Stimulated activated CD4-positive, alpha-beta T cell treated with anti-CD3 and anti-CD28 coated beads, Interleukin-15, amount 100 ng/mL, for 48 hours (primary cell): ENCODE results near the gene INPP5E.

ENCODE experiments used
- DNase-seq, 2 donors: peaks; one replicate each; pipeline ENCODE4 v3.0.0-alpha.2; 2020; ENCODE audit warnings: low read depth in 2 of 2

The INPP5E gene

GRCh38 chr9:136447173-136447778 lies 7.6 kb upstream of the INPP5E start:
- DNase-seq, result no peak

- no peak for DNase-seq
These were observed 6.2 kb upstream of the INPP5E start for GRCh38 chr9:136445799-136446198.

- no peak for DNase-seq
These were observed 4.5 kb upstream of the INPP5E start for GRCh38 chr9:136444102-136444501.

GRCh38 chr9:136443687-136444086 lies 4.0 kb upstream of the INPP5E start:
- DNase-seq, result no peak

- DNase-seq, result no peak
These were observed 3.4 kb upstream of the INPP5E start for GRCh38 chr9:136443087-136443486.

GRCh38 chr9:136442265-136442664 lies 2.6 kb upstream of the INPP5E start:
- DNase-seq, result no peak

GRCh38 chr9:136441681-136442245 lies 2.1 kb upstream of the INPP5E start:
- no peak for DNase-seq

GRCh38 chr9:136441191-136441680 lies 1.6 kb upstream of the INPP5E start:
- no peak for DNase-seq

GRCh38 chr9:136438548-136439480 lies 831 bp downstream of the INPP5E start:
- peak; percentile 39 to 44 for DNase-seq

GRCh38 chr9:136437839-136438547 lies 1.7 kb downstream of the INPP5E start:
- DNase-seq, result no peak

- DNase-seq, result no peak
These were observed 2.2 kb downstream of the INPP5E start for GRCh38 chr9:136437430-136437829.

- DNase-seq, result no peak
These were observed 3.5 kb downstream of the INPP5E start for GRCh38 chr9:136436055-136436634.

- no peak for DNase-seq
These were observed 5.0 kb downstream of the INPP5E start for GRCh38 chr9:136434580-136435169.

GRCh38 chr9:136433849-136434579 lies 5.6 kb downstream of the INPP5E start:
- DNase-seq, result no peak

- no peak for DNase-seq
These were observed 6.5 kb downstream of the INPP5E start for GRCh38 chr9:136433043-136433715.

GRCh38 chr9:136432591-136432990 lies 7.1 kb downstream of the INPP5E start:
- DNase-seq, result no peak

- no peak for DNase-seq
These were observed 7.8 kb downstream of the INPP5E start for GRCh38 chr9:136431782-136432350.

GRCh38 chr9:136430588-136431234 lies 8.9 kb downstream of the INPP5E start:
- no peak for DNase-seq
